Neural crest cell (in vitro differentiated cells): ENCODE data around the gene MTUS2. TPM values are rescaled to one million over a fixed set of nuclear protein-coding genes. Genes with fewer than 3 reads are reported as not detected.

Experiments used
- DNase-seq: peaks from one replicate; pipeline ENCODE4 v3.0.0; 2021; ENCODE audit warnings: low read depth, mixed read lengths, low spot score
- H3K27ac Mint-ChIP-seq: one replicate; pipeline ENCODE4 v1.8.0; 2021; ENCODE audit warnings: mild to moderate bottlenecking, mixed read lengths; ENCODE audit not compliant: unreplicated experiment
- H3K27me3 Mint-ChIP-seq: 2 replicates; pipeline ENCODE4 v1.8.0; 2021; ENCODE audit warnings: low read depth, mild to moderate bottlenecking, mixed read lengths
- H3K36me3 Mint-ChIP-seq: 2 replicates; pipeline ENCODE4 v1.8.0; 2021; ENCODE audit warnings: low read depth, mild to moderate bottlenecking, mixed read lengths
- H3K4me1 Mint-ChIP-seq: 2 replicates; pipeline ENCODE4 v1.8.0; 2021; ENCODE audit warnings: mixed read lengths
- H3K4me3 Mint-ChIP-seq: one replicate; pipeline ENCODE4 v1.8.0; 2021; ENCODE audit warnings: mild to moderate bottlenecking, mixed read lengths
- H3K9me3 Mint-ChIP-seq: 2 replicates; pipeline ENCODE4 v1.8.0; 2021; ENCODE audit warnings: mixed read lengths
- CTCF ChIP-seq: fragments of 200-600 bp; sonication (generic); conservative IDR thresholded peaks from 2 replicates; pipeline ENCODE4 v1.5.0; 2021; ENCODE audit warnings: antibody characterized with exemption, mild to moderate bottlenecking
- total RNA-seq: library from RNA; stranded (reverse); gene quantifications from 2 replicates; pipeline ENCODE4 v1.2.1, GENCODE V29; 2021

MTUS2 gene
- total RNA-seq, 1 donor from 2014 or later = 0.91 TPM

GRCh38 chr13:29379281-29379680, 559.1 kb downstream of the MTUS2 start:
- no peak for TF ChIP-seq CTCF
- DNase-seq = no peak
- Mint-ChIP-seq H3K36me3 (no peaks in the 10 kb centered on the region), H3K27ac (no peak overlapping the region), H3K4me3 (no peak overlapping the region), H3K4me1 (no peaks in the 10 kb centered on the region), H3K9me3 (no peaks in the 10 kb centered on the region), H3K27me3 (peaks cover 12% of the 10 kb centered on the region)

GRCh38 chr13:29379865-29380264, 559.7 kb downstream of the MTUS2 start:
- Mint-ChIP-seq H3K36me3 (no peaks in the 10 kb centered on the region), H3K4me1 (no peaks in the 10 kb centered on the region), H3K27me3 (peaks cover 12% of the 10 kb centered on the region), H3K9me3 (no peaks in the 10 kb centered on the region), H3K27ac (no peak overlapping the region), H3K4me3 (no peak overlapping the region)
- DNase-seq = no peak
- TF ChIP-seq CTCF = no peak

GRCh38 chr13:29382021-29382420, 561.9 kb downstream of the MTUS2 start:
- Mint-ChIP-seq H3K9me3 (no peaks in the 10 kb centered on the region), H3K4me1 (no peaks in the 10 kb centered on the region), H3K27me3 (peaks cover 8% of the 10 kb centered on the region), H3K27ac (no peak overlapping the region), H3K4me3 (no peak overlapping the region), H3K36me3 (no peaks in the 10 kb centered on the region)
- no peak for DNase-seq
- TF ChIP-seq CTCF = no peak

DNA sequence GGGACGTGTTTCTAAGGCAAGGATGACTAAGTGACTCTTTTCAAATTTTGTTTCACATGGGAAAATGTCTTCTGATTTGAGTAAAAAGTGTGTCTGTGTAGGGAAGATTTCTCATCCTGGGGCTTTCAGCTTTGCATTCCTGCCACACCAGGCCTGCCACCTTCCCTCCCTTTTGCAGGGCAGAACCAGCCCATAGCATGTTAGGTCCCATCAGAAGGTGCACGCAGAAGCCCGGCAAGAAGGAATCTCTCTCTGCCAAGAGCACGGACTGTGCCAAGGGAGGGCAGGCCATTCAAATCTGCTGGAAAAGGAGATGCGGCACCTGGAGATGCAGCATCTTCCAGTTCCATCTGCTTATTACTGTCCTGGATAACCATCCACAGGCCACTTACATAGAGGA, 563.3 kb downstream of the MTUS2 start:
- Mint-ChIP-seq H3K27me3 (peaks cover 2% of the 10 kb centered on the region), H3K4me1 (no peaks in the 10 kb centered on the region)
- no peak for DNase-seq

GRCh38 chr13:29384466-29384865, 564.3 kb downstream of the MTUS2 start:
- TF ChIP-seq CTCF = no peak
- no peaks in the 10 kb centered on the region for H3K27me3 Mint-ChIP-seq
- H3K27ac Mint-ChIP-seq = no peak overlapping the region
- peaks cover 2% of the 10 kb centered on the region for H3K9me3 Mint-ChIP-seq
- H3K4me3 Mint-ChIP-seq = no peak overlapping the region
- DNase-seq = no peak
- no peaks in the 10 kb centered on the region for H3K4me1 Mint-ChIP-seq
- no peaks in the 10 kb centered on the region for H3K36me3 Mint-ChIP-seq

More for the DNA sequence above, 563.3 kb downstream of the MTUS2 start:
- H3K4me3 Mint-ChIP-seq = no peak overlapping the region
- no peaks in the 10 kb centered on the region for H3K36me3 Mint-ChIP-seq
- no peak for TF ChIP-seq CTCF
- H3K27ac Mint-ChIP-seq = no peak overlapping the region
- H3K9me3 Mint-ChIP-seq = peaks cover 2% of the 10 kb centered on the region

DNA sequence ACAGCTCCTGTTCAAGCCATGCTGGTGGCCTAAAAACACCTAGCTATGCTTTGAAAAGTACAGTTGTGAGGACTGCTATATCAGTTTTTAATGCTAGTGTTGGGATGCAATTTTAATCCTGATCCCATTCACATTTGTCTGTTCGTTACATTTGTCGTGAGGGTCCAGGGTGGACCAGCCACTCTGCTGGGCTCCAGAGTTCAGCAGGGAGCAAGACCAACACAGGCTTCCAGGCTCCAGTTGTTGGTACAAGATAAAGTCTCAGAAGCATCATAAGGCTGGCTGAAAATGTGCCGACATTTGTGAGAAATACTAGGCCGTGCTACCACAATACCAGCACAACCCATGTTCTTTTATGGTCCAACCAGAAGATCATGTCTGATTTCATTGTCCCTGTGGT, 564.7 kb downstream of the MTUS2 start:
- H3K27ac Mint-ChIP-seq = no peak overlapping the region
- no peaks in the 10 kb centered on the region for H3K36me3 Mint-ChIP-seq
- H3K9me3 Mint-ChIP-seq = peaks cover 2% of the 10 kb centered on the region
- no peak overlapping the region for H3K4me3 Mint-ChIP-seq
- H3K4me1 Mint-ChIP-seq = no peaks in the 10 kb centered on the region
- H3K27me3 Mint-ChIP-seq = no peaks in the 10 kb centered on the region
- no peak for TF ChIP-seq CTCF
- no peak for DNase-seq
